ENCODE results near the gene POLR3F. TPM values are rescaled to one million over a fixed set of nuclear protein-coding genes. Genes with fewer than 3 reads are reported as not detected.

Gene POLR3F
- total and polyA plus RNA-seq, 2 donors (not counting 3 experiments of a cell fraction or from before 2014, with no cell fraction given), result 4.5 to 9.8 TPM

GRCh38 chr20:18527339-18527738 is 60.1 kb downstream of the POLR3F start:
- H3K9me1 ChIP-seq (replicated peaks; ENCODE audit: control insufficient read depth, extremely low read depth, insufficient read depth, low read length), result no peaks in the 10 kb centered on the region
- no peaks in the 10 kb centered on the region for H3K4me1 ChIP-seq (ENCODE audit: control insufficient read depth, extremely low read depth, insufficient read depth, low read length)
- H3K9me3 ChIP-seq (replicated peaks; ENCODE audit: control insufficient read depth, insufficient read depth, low read length), result no peaks in the 10 kb centered on the region
- no peak for FAIRE-seq
- dilution Hi-C loops (cut with MboI; ENCODE audit: extremely low pct_ligation_motif_present, low sequenced_read_pairs), result no loop called here
- H3K79me2 ChIP-seq (ENCODE audit: control insufficient read depth, insufficient read depth, low read length), result no peaks in the 10 kb centered on the region
- POLR2A ChIA-PET, result no interaction called here
- H3K36me3 ChIP-seq (ENCODE audit: control insufficient read depth in 2 of 2, extremely low read depth in 1 of 2, insufficient read depth in 2 of 2, low read length in 2 of 2), result peaks cover 24 to 40% of the 10 kb centered on the region in 2 experiments
- intact Hi-C loops (cut with micrococcal nuclease), result no loop called here
- no peak overlapping the region for H3K4me3 ChIP-seq (replicated peaks in 1 of 3; ENCODE audit: insufficient read depth in 1 of 3, low read depth in 1 of 3, low read length in 3 of 3)
- H3K9ac ChIP-seq (replicated peaks; ENCODE audit: extremely low read depth, insufficient read depth, low read length), result no peak overlapping the region
- H3K27ac ChIP-seq (ENCODE audit: insufficient read depth, low read depth, low read length), result no peak overlapping the region
- H3K4me2 ChIP-seq (ENCODE audit: insufficient read depth, low read length), result no peak overlapping the region
- CTCF ChIA-PET, result no interaction called here
- H4K20me1 ChIP-seq (replicated peaks; ENCODE audit: control insufficient read depth, extremely low read depth, insufficient read depth, low read length), result no peaks in the 10 kb centered on the region
- DNase-seq (ENCODE audit: low read depth, low spot score), result no peak
- no peaks in the 10 kb centered on the region for H3K27me3 ChIP-seq (ENCODE audit: control insufficient read depth in 2 of 2, insufficient read depth in 2 of 2, low read length in 2 of 2)
- no peak overlapping the region for H2AFZ ChIP-seq (ENCODE audit: low read depth, low read length)
- no TSS peak for BruUV-seq (replicated peaks)
- TF ChIP-seq JUN (IDR thresholded peaks at IDR 0.05; ENCODE audit: borderline replicate concordance, insufficient read depth, insufficient read length, low read depth) (no peak), GATA2 (IDR thresholded peaks at IDR 0.05; ENCODE audit: insufficient read depth, insufficient read length, low read depth, low read length) (no peak), POLR2AphosphoS5 (IDR thresholded peaks at IDR 0.05; ENCODE audit: insufficient read depth, low read depth, low read length) (no peak)

GRCh38 chr20:18527836-18528235 is 60.6 kb downstream of the POLR3F start:
- ChIA-PET POLR2A (no interaction called here), CTCF (no interaction called here)
- Histone ChIP-seq H3K4me2 (ENCODE audit: insufficient read depth, low read length) (no peak overlapping the region), H4K20me1 (replicated peaks; ENCODE audit: control insufficient read depth, extremely low read depth, insufficient read depth, low read length) (no peaks in the 10 kb centered on the region), H3K4me3 (replicated peaks in 1 of 3; ENCODE audit: insufficient read depth in 1 of 3, low read depth in 1 of 3, low read length in 3 of 3) (no peak overlapping the region), H3K9me1 (replicated peaks; ENCODE audit: control insufficient read depth, extremely low read depth, insufficient read depth, low read length) (no peaks in the 10 kb centered on the region), H3K27ac (ENCODE audit: insufficient read depth, low read depth, low read length) (no peak overlapping the region), H3K36me3 (ENCODE audit: control insufficient read depth in 2 of 2, extremely low read depth in 1 of 2, insufficient read depth in 2 of 2, low read length in 2 of 2) (peaks cover 29 to 45% of the 10 kb centered on the region in 2 experiments), H3K9ac (replicated peaks; ENCODE audit: extremely low read depth, insufficient read depth, low read length) (no peak overlapping the region), H3K9me3 (replicated peaks; ENCODE audit: control insufficient read depth, insufficient read depth, low read length) (no peaks in the 10 kb centered on the region), H3K4me1 (ENCODE audit: control insufficient read depth, extremely low read depth, insufficient read depth, low read length) (no peaks in the 10 kb centered on the region), H3K27me3 (ENCODE audit: control insufficient read depth in 2 of 2, insufficient read depth in 2 of 2, low read length in 2 of 2) (no peaks in the 10 kb centered on the region), H3K79me2 (ENCODE audit: control insufficient read depth, insufficient read depth, low read length) (no peaks in the 10 kb centered on the region), H2AFZ (ENCODE audit: low read depth, low read length) (no peak overlapping the region)
- intact Hi-C loops (cut with micrococcal nuclease) (no loop called here), dilution Hi-C loops (cut with MboI; ENCODE audit: extremely low pct_ligation_motif_present, low sequenced_read_pairs) (no loop called here)
- DNase-seq (ENCODE audit: low read depth, low spot score), result no peak
- BruUV-seq (replicated peaks), result no TSS peak
- TF ChIP-seq EZH2 (IDR thresholded peaks at IDR 0.05; ENCODE audit: borderline replicate concordance, low read depth, low read length, severe bottlenecking) (no peak), CTCF (IDR thresholded peaks at IDR 0.05; ENCODE audit: extremely low read depth in 1 of 2, insufficient read depth in 1 of 2, low read depth in 1 of 2, low read length in 2 of 2) (no peak), POLR2AphosphoS5 (IDR thresholded peaks at IDR 0.05; ENCODE audit: insufficient read depth, low read depth, low read length) (no peak), FOS (IDR thresholded peaks at IDR 0.05; ENCODE audit: borderline replicate concordance, insufficient read depth, low read length) (no peak), MYC (IDR thresholded peaks at IDR 0.05; ENCODE audit: low read depth, low read length) (no peak), MAX (IDR thresholded peaks at IDR 0.05; ENCODE audit: insufficient read depth, insufficient read length) (no peak), GATA2 (IDR thresholded peaks at IDR 0.05; ENCODE audit: insufficient read depth, insufficient read length, low read depth, low read length) (no peak), POLR2A (IDR thresholded peaks at IDR 0.05; ENCODE audit: low read depth, low read length) (no peak), JUN (IDR thresholded peaks at IDR 0.05; ENCODE audit: borderline replicate concordance, insufficient read depth, insufficient read length, low read depth) (no peak)
- no peak for FAIRE-seq
